GM21576 (cell line): ENCODE data around the gene CACNA2D3.
"Not testable (repeated sequence)": the region's sequence is repeated elsewhere in the genome, so short reads cannot be mapped to it uniquely, and the experiment has no call there.

Source experiments
- ATAC-seq: cut with Tn5 transposase; IDR thresholded peaks from one replicate; pipeline ENCODE4 v1.9.1; 2021; ENCODE audit warnings: mild to moderate bottlenecking, moderate library complexity; ENCODE audit not compliant: unreplicated experiment

Gene CACNA2D3

DNA sequence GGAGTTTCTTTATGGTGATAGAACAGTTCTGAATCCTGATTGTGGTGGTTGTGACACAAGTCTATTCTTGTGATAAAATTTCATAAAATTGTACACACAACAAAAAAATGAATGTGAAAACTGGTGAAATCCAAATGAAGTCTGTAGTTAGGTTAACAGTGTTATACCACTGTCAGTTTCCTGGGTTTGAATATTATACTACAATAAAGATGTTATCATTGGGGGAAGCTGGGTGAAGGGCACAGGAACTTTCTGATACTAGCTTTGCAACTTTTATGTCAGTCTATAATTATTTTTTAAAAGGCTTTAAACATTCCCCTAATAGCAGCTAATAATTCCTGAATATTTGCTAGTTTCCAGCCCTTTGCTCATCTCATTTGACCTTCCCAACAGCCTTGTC lies 485.7 kb downstream of the CACNA2D3 start:
- ATAC-seq, result no peak

DNA sequence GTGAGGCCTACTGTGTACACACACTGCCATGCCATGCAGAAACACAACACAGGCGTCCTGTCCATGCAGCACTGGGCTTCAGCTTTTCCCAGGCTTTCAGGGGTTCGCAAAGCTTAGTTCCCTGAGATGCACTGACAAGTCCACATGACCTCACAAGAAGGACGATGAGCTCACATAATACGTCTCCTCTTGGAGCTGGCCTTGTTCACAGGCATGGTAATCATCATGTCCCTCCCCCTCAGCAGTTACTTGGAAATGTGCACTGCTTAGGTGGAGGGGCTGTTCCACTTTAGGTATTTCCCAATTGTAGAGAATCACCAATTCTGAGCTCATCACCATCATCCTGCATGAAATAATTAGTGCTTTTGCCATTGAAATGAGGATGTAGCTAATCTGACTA lies 496.7 kb downstream of the CACNA2D3 start:
- no peak for ATAC-seq

DNA sequence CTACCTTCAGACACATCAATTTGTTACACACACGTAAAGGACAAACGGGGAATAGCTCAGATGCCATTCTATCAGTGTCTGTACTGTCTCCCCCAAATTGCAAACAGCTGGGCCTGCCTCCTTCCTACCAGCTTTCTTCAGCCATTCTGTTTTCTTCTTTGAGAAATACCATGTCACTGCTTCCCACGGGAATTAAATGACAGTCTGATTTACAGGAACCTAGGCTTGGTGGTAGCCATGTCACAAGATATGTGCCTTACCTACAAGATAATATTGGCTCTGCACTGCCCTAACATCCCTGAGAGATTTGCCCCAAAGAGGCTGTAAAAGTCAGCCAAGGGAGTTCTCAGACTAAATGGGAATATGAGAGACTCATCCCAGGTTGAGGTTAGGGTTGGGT lies 497.2 kb downstream of the CACNA2D3 start:
- ATAC-seq, result no peak

DNA sequence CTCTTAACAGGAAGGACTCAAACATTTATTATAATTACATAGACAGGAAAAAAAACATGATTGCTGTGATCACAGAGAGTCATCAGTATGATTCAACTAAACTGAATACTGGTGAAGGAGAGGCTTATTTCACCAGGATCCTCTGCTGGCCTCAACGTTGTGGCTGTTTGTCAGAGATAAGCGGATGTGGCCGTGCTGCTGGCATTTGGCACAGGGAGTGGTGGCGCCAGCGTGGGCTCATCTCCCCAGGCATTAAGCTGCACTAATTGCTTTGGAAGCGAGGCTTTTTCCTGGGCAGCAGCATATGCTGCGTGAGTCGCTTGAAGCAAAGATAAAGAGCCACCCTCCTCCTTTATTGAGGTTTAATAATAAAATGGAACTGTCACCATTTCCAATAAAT lies 498.8 kb downstream of the CACNA2D3 start:
- ATAC-seq, result no peak

DNA sequence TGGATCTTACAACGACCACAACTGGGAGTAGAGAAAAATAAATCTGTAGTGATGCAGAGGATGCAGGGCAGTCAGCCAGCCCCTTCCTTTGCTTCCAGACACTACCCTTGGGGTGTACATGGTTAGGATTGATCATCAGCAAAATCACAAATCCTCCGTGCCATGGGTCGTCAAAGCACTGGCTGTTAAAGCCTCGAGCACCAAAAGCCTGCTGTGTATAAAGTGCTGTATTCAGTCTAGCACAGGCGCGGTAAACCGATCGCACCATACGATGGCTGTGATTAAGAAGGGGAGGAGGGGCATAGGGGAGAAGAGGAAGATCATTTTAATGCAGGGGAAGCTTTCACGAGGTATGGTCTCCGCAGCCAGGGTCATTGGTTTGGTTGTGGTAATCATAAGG lies 500.3 kb downstream of the CACNA2D3 start:
- ATAC-seq, result no peak

DNA sequence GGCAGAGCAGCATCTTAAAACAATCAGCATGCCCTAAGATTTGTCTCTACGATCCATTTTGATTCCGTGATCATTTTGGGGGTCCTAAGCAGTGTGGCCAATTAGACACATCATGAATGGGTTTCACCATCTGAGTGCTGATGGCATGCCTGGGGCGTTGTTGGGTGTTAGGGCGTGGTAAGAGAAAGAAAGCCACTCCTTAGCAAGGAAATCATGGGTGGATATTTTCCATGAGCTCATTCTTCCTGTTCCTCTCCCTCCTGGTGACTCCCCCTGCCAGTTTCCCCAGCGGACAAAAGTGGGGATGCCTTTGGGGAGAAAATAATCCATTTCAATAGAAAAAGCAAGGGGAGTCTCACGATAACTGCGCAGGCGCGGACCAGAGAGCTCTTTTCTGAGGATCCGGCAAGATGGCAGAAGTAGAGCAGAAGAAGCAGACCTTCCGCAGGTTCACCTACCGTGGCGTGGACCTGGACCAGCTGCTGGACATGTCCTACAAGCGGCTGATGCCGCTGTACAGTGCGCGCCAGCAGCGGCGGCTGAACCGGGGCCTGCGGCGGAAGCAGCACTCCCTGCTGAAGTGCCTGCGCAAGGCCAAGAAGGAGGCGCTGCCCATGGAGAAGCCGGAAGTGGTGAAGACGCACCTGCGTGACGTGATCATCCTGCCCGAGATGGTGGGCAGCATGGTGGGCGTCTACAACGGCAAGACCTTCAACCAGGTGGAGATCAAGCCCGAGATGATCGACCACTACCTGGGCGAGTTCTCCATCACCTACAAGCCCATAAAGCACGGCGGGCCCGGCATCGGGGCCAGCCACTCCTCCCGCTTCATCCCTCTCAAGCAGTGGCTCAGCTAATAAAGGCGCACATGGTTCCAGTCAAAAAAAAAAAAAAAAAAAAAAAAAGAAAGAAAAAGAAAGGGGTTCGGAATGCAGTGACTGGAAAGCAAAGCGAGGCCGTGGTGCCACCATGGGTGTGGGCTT lies 503.7 kb downstream of the CACNA2D3 start:
- no peak for ATAC-seq

DNA sequence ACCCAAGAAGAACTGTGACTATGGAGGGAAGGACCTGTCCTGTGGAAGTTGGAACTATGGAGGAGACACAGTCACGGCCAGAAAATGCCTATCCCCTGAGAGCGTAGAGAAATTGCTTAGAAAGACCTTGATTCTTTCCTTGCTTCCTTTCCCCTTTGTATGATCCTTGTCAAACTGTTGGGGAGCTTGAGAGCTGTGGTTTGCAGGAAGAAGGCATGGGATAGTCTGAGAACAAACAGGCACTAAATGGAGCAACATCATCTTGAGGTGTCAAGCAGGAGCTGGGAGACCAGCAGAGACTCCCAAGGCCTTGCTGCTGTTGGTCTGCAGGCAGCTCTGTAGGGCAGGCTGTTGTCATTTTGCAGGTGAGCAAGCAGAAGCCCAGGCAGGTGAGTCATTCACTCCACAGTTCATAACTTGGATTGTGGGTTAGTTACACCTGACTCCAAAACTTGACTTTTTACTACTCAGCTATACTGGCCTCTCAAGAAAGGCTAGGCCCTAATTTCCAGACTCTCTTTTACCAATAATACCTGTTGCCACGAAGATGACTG lies 506.6 kb downstream of the CACNA2D3 start:
- ATAC-seq, result no peak

DNA sequence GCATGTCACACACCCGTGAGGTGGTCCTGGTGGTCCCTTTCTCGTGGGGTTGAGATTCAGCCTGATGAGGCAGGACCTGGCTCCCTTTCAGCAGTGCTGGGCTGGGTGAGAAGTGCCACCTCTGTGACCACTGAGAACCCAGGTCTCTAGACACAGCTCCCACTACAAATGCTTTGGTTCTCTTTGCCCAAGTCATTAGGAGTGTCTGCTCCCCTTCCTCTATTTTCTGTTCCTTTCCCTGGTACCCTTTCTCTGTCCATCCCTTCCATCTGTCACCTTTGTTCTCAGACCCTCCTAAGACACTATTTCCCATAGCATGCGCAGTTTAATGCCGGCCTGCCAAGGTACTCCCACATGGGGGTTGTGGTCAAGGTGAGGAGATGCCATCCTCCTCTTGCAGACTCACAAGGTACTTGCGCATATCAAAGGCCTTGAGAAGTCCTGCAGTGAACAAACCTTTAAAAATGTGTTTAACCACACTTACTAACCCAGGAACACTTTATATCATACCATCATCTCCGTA lies 507.8 kb downstream of the CACNA2D3 start:
- no peak for ATAC-seq

DNA sequence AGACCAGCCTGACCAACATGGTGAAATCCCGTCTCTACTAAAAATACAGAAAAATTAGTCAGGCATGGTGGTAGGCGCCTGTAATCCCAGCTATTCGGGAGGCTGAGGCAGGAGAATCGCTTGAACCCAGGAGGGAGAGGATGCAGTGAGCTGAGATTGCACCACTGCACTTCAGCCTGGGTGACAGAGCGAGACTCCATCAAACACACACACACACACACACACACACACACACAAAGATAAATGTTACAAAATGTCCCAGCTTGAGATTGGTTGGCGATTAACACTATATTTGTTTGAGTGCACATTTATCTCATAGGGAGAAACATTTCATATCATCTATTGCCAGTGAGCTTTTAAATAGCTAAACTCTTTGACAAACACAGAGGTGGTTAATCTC lies 508.6 kb downstream of the CACNA2D3 start:
- not testable (repeated sequence) for ATAC-seq

DNA sequence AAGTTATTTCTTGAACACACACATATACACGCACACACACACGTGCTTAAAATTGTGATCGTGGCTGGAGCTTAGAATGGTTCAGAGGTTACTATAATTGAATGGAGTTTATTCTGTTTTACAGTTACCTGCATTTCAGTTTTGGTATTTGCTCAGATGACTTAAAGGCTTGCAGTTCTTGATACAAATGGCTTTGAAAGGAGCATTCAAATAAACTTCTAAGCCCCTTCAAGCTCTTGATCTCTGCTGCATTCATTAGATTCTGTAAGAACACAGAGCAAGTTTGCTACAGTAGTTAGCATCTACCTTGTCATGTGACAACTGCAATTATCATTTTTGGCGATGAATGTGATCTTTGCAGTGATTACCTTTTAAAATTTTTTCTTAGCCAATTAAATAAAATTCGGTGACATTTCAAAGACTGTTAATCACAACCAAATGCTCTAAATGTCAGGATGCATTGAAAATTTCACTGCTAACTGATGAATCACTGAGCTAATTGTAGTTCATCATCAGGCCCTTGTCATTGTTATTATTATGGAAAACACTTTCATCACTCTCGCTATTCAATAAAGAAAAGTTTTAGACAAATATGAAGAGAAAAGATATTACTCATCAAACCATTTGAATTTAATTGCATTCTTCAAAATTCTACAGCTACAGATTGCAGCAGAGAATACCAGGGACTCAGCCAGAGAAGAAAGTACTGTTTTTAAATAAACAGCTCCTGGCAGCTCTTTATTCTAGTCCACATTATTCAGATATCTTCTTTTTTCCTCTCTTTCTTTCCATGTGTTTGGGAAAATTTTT lies 509.4 kb downstream of the CACNA2D3 start:
- ATAC-seq, result no peak

DNA sequence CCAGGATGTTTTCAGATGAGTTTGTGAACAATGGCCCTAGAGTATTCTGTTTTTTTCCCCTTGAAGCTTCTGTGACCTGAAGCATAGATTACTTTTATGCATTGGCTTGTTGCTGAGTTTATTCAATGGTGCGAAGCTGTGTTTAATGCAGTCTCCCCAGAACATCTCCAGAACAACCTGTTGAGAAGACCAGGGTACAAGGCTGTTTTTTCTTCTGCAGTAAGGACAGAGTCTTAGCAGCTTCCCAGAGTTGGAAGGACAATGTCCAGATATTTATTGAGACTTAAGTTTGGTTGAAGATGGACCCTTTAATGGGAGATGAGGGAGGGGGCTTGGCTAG lies 509.9 kb downstream of the CACNA2D3 start:
- no peak for ATAC-seq

DNA sequence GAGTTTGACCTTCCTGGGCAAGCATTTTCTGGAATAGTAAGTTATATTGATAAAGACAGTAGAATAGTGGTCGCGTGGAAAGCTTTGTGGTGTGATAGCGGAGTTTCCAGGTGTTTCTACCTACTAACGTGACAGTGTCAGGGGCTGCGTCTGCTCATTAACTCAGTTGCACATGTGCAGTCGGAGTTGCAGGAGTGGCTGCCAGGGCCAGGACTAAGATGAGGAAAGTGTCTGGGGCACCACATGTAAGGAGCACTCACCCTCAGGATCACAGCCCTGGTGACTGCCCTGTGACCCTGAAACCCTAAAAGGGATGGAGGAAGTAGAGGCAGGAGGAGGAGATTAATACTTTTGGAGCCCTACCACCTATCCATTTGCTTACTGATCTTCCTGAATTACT lies 510.5 kb downstream of the CACNA2D3 start:
- no peak for ATAC-seq

DNA sequence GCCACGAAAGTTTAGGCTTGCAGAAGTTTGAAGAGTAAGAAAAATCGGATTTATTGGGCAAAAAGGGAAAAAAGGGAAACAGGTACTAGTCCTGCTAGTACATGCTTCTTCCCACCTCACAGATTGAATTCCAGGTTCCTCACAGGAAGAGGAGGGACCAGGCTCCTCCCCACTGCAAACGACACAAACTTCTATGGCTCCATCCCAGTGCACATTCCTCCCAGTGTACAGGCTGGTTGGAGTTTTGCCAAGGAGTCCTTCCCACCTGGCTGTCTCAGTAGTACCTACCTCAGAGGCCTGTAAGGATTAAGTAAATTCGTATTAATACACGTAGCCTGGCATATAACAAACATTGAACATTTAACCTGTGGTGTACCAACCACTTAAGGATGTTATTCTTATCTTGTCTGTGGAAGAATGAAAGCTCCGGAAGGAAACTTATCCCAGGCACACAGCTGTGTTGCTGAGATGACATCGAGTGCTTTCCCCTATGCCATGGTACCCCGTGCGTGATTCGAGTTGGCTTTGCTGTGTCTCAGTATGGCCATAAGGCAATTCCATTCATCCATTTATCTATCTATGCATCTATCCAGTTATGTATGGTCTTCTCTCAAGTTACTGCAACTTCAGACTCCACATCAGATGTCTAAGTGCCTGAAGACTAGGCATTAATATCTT lies 511.2 kb downstream of the CACNA2D3 start:
- ATAC-seq, result no peak

DNA sequence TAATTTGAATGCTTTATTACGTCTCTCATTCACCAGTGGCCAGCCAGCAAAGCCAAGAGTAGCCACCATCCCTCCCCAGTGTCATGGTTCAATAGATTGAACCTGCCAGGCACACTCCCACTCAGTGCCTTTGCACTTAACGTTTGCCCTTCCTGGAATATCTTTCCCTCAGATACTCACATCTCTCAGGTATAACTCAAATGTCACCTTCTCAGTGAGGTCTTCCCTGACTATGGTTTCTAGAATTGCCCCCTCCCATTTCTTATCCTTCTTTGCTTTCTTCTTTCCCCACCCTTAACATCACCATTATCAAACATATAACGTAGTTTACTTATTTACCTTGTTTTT lies 511.7 kb downstream of the CACNA2D3 start:
- no peak for ATAC-seq

DNA sequence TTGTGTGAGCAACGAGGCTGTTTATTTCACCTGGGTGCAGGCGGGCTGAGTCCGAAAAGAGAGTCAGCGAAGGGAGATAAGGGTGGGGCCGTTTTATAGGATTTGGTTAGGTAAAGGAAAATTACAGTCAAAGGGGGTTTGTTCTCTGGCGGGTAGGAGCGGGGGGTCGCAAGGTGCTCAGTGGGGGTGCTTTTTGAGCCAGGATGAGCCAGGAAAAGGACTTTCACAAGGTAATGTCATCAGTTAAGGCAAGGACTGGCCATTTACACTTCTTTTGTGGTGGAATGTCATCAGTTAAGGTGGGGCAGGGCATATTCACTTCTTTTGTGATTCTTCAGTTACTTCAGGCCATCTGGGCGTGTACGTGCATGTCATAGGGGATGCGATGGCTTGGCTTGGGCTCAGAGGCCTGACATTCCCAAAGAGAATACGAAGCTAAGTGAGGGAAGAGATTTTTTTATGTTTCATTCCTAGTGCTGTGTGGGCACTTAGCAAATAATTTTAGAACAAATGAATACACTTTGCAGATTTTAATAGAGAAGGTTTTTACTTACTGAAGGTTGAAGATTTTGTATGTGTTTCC lies 517.5 kb downstream of the CACNA2D3 start:
- not testable (repeated sequence) for ATAC-seq

DNA sequence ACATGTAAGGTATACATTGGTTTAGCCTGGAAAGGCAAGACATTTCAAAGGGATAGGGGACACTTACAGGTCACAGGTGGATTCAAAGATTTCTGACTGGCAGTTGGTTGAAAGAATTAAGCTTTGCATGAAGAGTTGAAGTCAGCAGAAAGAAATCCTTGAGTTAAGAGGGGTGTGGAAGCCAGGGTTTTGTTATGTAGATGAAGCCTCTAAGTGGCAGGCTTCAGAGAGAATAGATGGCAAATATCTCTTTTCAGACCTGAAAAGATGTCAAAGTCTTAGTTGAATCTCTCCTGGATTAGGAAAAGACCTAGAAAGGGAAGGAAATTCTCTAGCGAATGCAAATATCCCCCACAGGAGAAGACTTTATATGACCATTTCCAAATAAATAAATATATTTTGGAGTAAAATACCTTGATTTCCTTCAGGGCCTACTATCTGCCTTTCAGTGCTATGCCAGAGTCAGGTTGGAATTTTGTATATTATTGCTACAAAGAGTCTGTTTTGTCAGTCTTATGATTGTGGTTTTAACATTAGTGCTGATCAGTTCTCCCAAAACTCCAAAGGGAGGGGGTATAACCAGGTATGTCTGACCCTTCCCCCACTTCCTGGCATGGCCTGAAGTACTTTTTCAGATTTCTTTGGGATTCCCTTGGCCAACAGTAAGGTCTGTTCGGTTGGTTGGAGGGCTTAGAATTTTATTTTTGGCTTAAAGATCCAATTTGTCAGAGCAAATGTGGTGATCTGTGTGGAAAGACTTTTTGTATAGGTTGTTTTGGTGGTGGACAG lies 519.1 kb downstream of the CACNA2D3 start:
- ATAC-seq, result no peak

DNA sequence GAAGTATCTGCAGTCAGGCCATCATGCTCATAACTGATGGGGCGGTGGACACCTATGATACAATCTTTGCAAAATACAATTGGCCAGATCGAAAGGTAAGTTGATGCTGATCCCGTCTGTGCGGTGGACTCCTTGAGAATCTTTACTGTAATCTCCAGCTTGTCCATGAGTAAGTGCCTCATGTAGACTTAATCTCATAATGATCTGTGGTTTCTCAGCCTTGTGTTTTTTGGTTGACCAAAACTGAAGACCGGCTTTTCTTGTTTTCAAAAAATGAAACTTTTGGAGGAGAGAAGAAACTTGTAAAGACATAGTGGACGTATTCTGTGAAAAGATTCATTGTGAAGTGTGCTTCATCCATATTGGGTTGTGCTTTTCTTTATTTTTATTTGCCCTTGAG lies 519.8 kb downstream of the CACNA2D3 start:
- ATAC-seq, result no peak

DNA sequence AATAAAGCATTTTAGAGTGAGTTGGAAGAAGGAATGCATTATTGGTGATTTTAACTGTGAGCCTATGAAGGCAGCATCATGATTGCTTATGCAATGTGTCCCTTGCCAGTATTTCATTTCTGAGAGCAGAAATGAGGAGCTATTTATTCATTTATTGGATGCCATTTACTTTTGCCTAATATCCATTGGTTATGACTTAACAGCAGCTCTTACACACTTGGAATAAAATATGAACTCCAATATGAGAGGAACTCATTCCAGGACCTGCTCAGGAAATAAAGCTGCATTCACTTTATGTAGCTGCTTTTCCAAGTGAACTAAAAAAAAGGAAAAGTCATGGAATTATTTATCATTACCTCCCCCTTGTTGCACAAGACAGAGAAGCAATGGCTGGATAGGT lies 525.4 kb downstream of the CACNA2D3 start:
- no peak for ATAC-seq

DNA sequence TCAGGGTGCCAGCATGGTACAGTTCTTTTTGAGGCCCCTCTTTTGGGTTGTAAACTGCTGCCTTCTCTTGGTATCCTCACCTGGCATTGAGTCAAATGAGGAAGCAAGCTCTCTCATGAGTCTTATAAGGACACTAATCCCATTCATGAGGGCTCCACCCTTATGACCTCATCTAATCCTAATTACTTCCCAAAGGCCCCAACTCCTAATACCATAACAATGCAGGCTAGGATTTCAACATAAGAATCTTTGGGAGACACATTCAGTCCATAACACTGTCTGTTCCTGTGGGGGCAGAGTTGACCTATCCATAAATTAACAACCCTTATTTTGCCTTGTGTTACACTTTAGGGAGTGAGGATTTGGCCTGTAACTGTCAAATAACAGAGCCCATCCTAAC lies 527.2 kb downstream of the CACNA2D3 start:
- ATAC-seq, result no peak
